ENCODE data around the gene MAGEE2. TPM values are rescaled to one million over a fixed set of nuclear protein-coding genes. Genes with fewer than 3 reads are reported as not detected.

The MAGEE2 gene
- total and polyA plus RNA-seq, 2 donors from 2014 or later, result 0.34 TPM; not detected in 1

DNA sequence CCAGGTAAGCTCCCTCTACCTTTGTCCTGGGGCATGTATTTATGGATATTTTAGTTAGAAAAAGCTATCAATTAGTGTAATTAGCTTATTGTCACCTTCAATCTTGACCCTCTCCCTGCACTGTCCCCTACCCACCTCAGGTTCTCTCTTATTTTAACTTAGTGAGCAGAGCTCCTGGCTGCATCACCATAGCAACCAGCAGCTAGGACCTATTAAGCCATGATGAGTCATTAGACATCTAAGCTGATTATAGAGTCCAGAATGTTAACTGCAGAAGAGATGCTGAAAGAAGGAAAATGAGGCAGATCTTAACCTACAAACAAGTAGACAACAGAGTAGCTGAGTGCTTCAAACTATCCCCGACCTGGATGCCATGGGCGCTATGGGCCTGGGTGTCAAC lies 36.6 kb downstream of the MAGEE2 start:
- peaks cover 0 to 7% (median 0%) of the 10 kb centered on the region in 3 donors for H3K9me3 ChIP-seq (ENCODE audit: control insufficient read depth in 2 of 3, insufficient read depth in 1 of 3, low read length in 3 of 3)
- no peak for DNase-seq
- no peak overlapping the region for H3K4me3 ChIP-seq (ENCODE audit: low read length in 3 of 3)
- H3K4me1 ChIP-seq (ENCODE audit: control insufficient read depth in 2 of 3, insufficient read depth in 2 of 3, low read depth in 1 of 3, low read length in 3 of 3), result peaks cover 0 to 3% (median 0%) of the 10 kb centered on the region in 3 donors
- H3K27me3 ChIP-seq (ENCODE audit: control insufficient read depth, insufficient read depth, low read length), result no peaks in the 10 kb centered on the region
- H3K9ac ChIP-seq (ENCODE audit: low read length in 3 of 3), result no peak overlapping the region
- no peaks in the 10 kb centered on the region for H3K36me3 ChIP-seq (ENCODE audit: control insufficient read depth in 2 of 3, insufficient read depth in 3 of 3, low read length in 3 of 3)
- H3K27ac ChIP-seq (ENCODE audit: low read depth in 2 of 2, low read length in 2 of 2), result no peak overlapping the region
- no peak for TF ChIP-seq CTCF (IDR thresholded peaks at IDR 0.05; ENCODE audit: borderline replicate concordance, extremely low read depth, insufficient read depth)
- no peak for FAIRE-seq
- intact Hi-C loops (cut with DNase I), result no loop called here

DNA sequence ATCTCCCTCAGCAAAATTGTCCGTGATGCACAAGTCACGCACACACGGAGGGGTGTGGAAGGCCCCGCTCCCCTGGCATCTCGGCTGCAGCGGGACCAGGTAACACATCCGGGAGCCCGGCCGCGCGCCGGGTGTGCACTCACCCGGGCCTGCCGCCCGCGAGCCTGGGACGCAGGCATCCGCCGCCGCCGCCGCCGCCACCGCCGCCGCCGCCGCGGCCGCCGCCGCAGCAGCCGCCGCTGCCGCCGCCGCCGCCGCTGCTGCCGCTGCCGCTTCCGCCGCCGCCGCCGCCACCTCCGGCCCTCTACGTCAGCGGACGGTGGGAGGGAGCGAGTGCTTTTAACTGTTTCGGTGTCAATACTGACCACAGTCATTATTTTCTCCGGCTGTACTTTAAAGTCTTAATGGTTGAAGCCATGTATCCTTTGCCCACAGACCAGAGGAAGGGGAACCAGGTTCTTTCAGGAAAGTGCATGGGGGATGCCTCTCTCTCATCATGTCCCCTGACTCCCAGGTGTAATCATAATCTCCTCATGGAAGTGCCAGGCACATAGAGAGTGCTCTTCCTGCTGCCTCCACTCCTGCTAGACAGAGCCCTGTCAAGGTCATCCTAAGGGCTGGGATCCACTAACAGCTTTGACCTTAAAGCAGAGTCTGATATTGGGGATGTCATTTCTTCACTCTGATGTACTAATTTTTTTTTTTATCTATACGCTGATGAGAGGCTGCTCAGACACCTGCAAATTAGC lies 38.0 kb downstream of the MAGEE2 start:
- H3K27me3 ChIP-seq (ENCODE audit: control insufficient read depth, insufficient read depth, low read length), result no peaks in the 10 kb centered on the region
- H3K4me1 ChIP-seq (ENCODE audit: control insufficient read depth in 2 of 3, insufficient read depth in 2 of 3, low read depth in 1 of 3, low read length in 3 of 3), result peaks cover 0 to 3% (median 0%) of the 10 kb centered on the region in 3 donors
- TF ChIP-seq CTCF (IDR thresholded peaks at IDR 0.05; ENCODE audit: borderline replicate concordance, extremely low read depth, insufficient read depth), result no peak
- H3K27ac ChIP-seq (ENCODE audit: low read depth in 2 of 2, low read length in 2 of 2), result no peak overlapping the region
- no peaks in the 10 kb centered on the region for H3K36me3 ChIP-seq (ENCODE audit: control insufficient read depth in 2 of 3, insufficient read depth in 3 of 3, low read length in 3 of 3)
- FAIRE-seq (no peak), DNase-seq (peak; percentile 47 to 65 (median 58))
- intact Hi-C loops (cut with DNase I), result no loop called here
- H3K9ac ChIP-seq (ENCODE audit: low read length in 3 of 3), result peak overlapping the region; percentile 46 to 77 (median 63)
- H3K4me3 ChIP-seq (ENCODE audit: low read length in 3 of 3), result peak overlapping the region; percentile 75 to 86 (median 77)
- peaks cover 0 to 10% (median 0%) of the 10 kb centered on the region in 3 donors for H3K9me3 ChIP-seq (ENCODE audit: control insufficient read depth in 2 of 3, insufficient read depth in 1 of 3, low read length in 3 of 3)

All from kidney (tissue), 14 donors.